22Rv1 (cell line): ENCODE data around the gene LRRC43.

Experiments used
- ZFX ChIP-seq: fragments of 450-650 bp; IDR thresholded peaks from 2 replicates; pipeline ENCODE4 v1.6.1; 2017; ENCODE audit warnings: antibody characterized with exemption, borderline replicate concordance
- TF ChIP-seq, protein P1 (sequence below): fragments of 450-650 bp; IDR thresholded peaks from 2 replicates; pipeline ENCODE4 v1.5.1; 2017; ENCODE audit warnings: mild to moderate bottlenecking

DNA sequence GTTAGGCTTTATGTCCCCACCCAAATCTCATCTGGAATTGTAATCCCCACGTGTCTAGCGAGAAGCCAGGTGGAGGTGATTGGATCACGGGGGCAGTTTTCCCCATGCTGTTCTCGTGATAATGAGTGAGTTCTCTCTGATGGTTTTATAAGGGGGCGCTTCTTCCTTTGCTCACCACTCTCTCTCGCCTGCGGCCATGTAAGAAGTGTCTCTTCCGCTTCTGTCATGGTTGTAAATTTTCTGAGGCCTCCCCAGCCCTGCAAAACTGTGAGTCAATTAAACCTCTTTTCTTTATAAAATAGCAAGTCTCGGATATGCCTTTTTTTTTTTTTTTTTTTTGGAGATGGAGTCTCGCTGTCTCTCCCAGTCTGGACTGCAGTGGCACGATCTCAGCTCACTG is 22.2 kb upstream of the LRRC43 start:
- TF ChIP-seq, protein P1, sequence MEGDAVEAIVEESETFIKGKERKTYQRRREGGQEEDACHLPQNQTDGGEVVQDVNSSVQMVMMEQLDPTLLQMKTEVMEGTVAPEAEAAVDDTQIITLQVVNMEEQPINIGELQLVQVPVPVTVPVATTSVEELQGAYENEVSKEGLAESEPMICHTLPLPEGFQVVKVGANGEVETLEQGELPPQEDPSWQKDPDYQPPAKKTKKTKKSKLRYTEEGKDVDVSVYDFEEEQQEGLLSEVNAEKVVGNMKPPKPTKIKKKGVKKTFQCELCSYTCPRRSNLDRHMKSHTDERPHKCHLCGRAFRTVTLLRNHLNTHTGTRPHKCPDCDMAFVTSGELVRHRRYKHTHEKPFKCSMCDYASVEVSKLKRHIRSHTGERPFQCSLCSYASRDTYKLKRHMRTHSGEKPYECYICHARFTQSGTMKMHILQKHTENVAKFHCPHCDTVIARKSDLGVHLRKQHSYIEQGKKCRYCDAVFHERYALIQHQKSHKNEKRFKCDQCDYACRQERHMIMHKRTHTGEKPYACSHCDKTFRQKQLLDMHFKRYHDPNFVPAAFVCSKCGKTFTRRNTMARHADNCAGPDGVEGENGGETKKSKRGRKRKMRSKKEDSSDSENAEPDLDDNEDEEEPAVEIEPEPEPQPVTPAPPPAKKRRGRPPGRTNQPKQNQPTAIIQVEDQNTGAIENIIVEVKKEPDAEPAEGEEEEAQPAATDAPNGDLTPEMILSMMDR: no peak
- TF ChIP-seq ZFX: no peak
